Stomach (tissue), 4 donors: ENCODE results near the gene TEAD1.

Experiments
- EP300 ChIP-seq: sonication (generic); formaldehyde crosslinking; IDR thresholded peaks from one replicate; pipeline ENCODE4 v1.6.1; 2017; ENCODE audit warnings: antibody characterized with exemption
- POLR2A ChIP-seq, 4 donors: fragments of 450-650 bp; IDR thresholded peaks; one replicate each; pipeline ENCODE4 v1.6.1; 2016; ENCODE audit warnings: antibody characterized with exemption in 4 of 4, control low read depth in 2 of 4, mild to moderate bottlenecking in 1 of 4, moderate library complexity in 1 of 4
- POLR2AphosphoS5 ChIP-seq, 3 donors: sonication (generic); formaldehyde crosslinking; IDR thresholded peaks; one replicate each; pipeline ENCODE4 v1.6.1; 2016; ENCODE audit warnings: antibody characterized with exemption in 3 of 3
- TF ChIP-seq, protein P1 (sequence below), 7 experiments: fragments of 450-650 bp in 4 of 7; fragments of 200-600 bp in 3 of 7; sonication (generic) in 3 of 7; IDR thresholded peaks; one replicate each; pipeline ENCODE4 v1.5.1; 2016 to 2019; ENCODE audit warnings: antibody characterized with exemption in 7 of 7, control low read depth in 2 of 7, mild to moderate bottlenecking in 1 of 7

DNA sequence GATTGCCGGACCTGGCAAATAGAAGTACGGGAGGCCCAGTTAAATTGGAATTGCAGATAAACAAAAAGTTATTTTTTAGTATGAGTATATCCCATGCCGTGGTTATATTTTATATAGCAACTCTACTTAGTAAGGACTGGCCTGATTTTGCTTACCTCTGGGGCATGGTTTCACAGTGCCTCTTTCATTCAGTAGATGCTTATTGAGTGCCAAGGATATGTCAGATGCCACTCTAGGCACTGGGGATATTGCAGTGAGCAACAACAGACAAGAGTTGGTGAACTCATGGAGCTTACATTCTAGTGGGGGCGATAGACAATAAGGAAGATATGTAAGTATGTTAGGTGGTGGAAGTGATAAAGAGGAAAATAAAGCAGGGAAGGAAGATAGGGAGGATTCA is 112.2 kb downstream of the TEAD1 start:
- TF ChIP-seq, protein P1, sequence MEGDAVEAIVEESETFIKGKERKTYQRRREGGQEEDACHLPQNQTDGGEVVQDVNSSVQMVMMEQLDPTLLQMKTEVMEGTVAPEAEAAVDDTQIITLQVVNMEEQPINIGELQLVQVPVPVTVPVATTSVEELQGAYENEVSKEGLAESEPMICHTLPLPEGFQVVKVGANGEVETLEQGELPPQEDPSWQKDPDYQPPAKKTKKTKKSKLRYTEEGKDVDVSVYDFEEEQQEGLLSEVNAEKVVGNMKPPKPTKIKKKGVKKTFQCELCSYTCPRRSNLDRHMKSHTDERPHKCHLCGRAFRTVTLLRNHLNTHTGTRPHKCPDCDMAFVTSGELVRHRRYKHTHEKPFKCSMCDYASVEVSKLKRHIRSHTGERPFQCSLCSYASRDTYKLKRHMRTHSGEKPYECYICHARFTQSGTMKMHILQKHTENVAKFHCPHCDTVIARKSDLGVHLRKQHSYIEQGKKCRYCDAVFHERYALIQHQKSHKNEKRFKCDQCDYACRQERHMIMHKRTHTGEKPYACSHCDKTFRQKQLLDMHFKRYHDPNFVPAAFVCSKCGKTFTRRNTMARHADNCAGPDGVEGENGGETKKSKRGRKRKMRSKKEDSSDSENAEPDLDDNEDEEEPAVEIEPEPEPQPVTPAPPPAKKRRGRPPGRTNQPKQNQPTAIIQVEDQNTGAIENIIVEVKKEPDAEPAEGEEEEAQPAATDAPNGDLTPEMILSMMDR (IDR thresholded peaks at IDR 0.05): no peak
- TF ChIP-seq POLR2A (IDR thresholded peaks at IDR 0.05) (no peak), POLR2AphosphoS5 (IDR thresholded peaks at IDR 0.05) (no peak), EP300 (no peak)
